ENCODE results near the gene RAB11FIP3.

Gene RAB11FIP3

GRCh38 chr16:521381-522210, 96.1 kb downstream of the RAB11FIP3 start:
- ChIA-PET CTCF (no interaction called here), POLR2A (ENCODE audit: low non-redundant PET) (no interaction called here)
- peak overlapping the region; percentile 96 for H3K27ac ChIP-seq
- TF ChIP-seq CTCF (conservative IDR thresholded peaks at IDR 0.05; ENCODE audit: low read depth), result no peak
- DNase-seq (ENCODE audit: low spot score), result no peak

GRCh38 chr16:522320-523096, 97.1 kb downstream of the RAB11FIP3 start:
- ChIA-PET POLR2A (ENCODE audit: low non-redundant PET) (no interaction called here), CTCF (interaction anchor here (0.5 kb wide), 1 partner anchor 8 kb away, joined by 3 read pairs; no protein-coding TSS in a partner anchor)
- peak overlapping the region; percentile 96 for H3K27ac ChIP-seq
- TF ChIP-seq CTCF (conservative IDR thresholded peaks at IDR 0.05; ENCODE audit: low read depth), result no peak
- DNase-seq (ENCODE audit: low spot score), result no peak

DNA sequence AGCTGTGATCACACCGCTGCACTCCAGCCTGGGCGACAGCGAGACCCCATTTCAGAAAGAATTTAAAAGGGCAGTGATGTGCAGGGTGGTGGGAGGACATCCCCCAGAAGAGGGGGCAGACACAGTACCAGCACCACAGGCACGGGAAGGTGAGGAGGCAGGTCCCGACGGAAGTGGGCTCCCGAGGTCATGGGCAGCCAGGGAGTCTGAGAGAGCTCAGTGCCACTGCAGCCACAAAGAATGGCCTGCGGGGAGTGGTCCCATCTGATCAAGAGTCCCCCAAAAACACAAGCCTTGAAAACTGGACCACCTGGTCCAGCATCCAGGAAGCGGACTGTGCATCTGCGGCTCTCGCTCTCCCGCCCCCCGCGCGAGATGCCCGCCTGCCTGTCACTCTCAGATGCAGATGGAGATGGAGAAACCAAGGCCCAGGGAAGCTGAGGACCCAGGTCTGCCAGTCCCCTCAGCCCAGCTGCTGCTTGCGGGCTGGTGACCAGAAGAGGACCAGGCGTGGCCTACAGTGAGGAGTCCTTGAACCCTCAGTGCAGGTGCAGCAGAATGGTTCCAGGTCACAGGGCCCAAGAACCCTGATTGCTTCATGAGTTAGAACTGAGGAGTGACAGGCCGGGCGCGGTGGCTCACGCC, 97.8 kb downstream of the RAB11FIP3 start:
- POLR2A ChIA-PET (ENCODE audit: low non-redundant PET), result interaction anchor here (0.7 kb wide), 1 partner anchor 245 kb away, joined by 3 read pairs; no protein-coding TSS in a partner anchor
- TF ChIP-seq CTCF (conservative IDR thresholded peaks at IDR 0.05; ENCODE audit: low read depth), result no peak
- CTCF ChIA-PET, result interaction anchor here (0.5 kb wide), 2 partner anchors 9 to 83 kb away, joined by 3 to 4 read pairs; no protein-coding TSS in a partner anchor
- H3K27ac ChIP-seq, result peak overlapping the region; percentile 96
- no peak for DNase-seq (ENCODE audit: low spot score)

DNA sequence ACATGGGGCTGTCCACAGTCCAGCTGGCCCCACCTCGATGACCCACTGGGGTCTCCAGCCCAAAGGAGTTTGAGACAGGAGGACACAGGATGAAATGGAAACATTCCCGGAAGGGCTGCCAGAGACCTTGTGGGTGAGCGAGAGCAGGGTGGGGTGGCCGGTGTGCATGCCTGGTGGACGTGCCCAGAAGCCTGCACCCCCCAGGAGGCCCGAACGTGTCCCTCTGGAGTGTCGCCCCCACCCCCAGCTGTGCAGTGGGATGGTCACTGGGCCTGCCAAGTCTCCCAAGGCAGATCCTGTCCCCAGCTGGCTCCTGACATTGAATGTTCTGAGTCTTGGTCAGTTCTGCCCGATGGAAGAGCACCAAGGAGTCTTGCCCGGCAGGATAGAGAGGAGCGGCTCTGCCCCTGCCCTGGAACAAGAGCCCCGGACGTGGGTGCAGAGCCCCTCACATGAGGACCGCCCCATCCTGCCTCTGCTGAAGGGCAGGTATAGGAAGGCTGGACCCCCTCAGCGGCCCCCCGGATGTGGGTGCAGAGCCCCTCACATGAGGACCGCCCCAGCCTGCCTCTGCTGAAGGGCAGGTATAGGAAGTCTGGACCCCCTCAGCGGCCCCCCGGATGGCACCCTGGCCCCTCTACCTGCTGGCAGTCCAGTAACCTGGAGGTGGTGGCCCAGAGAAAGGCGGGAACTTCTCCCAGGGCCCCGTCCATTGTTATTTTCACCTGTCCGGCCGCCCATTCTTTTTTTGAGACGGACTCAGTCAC, 99.0 kb downstream of the RAB11FIP3 start:
- POLR2A ChIA-PET (ENCODE audit: low non-redundant PET), result no interaction called here
- peak overlapping the region; percentile 96 for H3K27ac ChIP-seq
- CTCF ChIA-PET, result interaction anchor here (0.5 to 0.6 kb wide), 2 partner anchors 7 to 10 kb away, joined by 3 read pairs; no protein-coding TSS in a partner anchor
- DNase-seq (ENCODE audit: low spot score), result no peak
- no peak for TF ChIP-seq CTCF (conservative IDR thresholded peaks at IDR 0.05; ENCODE audit: low read depth)

DNA sequence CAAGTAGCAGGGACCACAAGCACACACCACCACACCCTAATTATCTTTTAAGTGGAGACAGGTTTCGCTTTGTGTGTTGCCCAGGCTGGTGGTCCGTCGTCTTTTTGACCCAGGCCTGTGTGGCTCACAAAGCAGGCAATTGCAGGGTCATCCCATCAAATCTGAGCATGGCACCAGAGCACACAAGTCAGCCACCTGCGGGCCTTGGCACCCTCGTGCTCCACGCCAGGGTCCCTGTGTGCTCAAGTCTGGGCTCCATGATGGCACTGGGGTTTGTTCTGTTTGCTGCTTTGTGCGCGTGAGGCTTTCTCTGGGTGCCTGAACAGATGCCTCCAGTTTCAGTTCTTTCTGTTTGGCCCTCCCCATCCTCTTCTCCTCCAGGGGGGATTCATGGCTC, 99.7 kb downstream of the RAB11FIP3 start:
- DNase-seq (ENCODE audit: low spot score), result no peak
- POLR2A ChIA-PET (ENCODE audit: low non-redundant PET), result no interaction called here
- no peak for TF ChIP-seq CTCF (conservative IDR thresholded peaks at IDR 0.05; ENCODE audit: low read depth)
- H3K27ac ChIP-seq, result peak overlapping the region; percentile 96
- CTCF ChIA-PET, result no interaction called here
